Hypothalamus (tissue), 51 donors: ENCODE data around the gene CDKN1C.

Experiments
- DNase-seq, 51 donors: peaks; one replicate each; lab custom pipeline; 2025; lab: John Stamatoyannopoulos, UW

Gene CDKN1C

DNA sequence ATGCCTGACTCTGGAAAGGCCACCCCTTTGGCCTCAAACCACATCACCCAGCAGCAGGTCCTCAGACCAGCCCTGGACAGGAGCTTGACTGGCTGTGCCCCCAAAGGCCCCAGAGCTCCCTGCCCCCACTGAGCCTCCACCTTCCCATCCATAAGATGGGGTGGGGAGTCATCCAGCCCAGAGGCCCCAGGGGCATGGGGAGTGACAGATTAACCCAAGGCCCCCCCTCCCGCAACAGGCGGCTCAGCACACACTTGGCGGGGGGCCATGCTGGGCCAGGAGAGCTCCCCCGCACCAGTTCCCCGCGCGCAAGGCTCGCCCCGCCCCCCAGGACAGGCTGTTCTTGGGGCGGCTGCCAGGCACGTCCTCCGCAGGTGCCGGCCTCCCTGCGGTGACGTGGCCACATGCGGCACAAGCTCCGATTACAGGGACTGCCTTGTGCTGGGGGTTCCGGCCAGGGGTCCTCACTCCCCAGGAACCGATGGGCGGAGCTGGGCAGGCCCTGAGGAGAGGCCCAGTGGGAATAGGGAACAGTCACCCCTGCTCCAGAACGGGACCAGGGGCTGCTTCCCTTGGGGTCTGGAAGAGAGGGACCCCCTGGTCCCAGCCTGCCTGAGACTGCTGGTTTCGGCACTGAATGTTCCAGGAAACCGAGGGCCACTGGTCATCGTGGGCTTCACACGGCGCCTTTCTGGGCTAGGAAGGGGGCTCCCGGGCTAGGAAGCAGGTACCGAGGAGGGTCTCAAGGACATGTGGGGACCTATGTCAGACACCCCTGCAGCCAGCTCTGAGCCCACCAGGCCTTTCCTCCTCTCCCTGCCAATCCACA, 5.1 kb upstream of the CDKN1C start:
- DNase-seq, result no peak

DNA sequence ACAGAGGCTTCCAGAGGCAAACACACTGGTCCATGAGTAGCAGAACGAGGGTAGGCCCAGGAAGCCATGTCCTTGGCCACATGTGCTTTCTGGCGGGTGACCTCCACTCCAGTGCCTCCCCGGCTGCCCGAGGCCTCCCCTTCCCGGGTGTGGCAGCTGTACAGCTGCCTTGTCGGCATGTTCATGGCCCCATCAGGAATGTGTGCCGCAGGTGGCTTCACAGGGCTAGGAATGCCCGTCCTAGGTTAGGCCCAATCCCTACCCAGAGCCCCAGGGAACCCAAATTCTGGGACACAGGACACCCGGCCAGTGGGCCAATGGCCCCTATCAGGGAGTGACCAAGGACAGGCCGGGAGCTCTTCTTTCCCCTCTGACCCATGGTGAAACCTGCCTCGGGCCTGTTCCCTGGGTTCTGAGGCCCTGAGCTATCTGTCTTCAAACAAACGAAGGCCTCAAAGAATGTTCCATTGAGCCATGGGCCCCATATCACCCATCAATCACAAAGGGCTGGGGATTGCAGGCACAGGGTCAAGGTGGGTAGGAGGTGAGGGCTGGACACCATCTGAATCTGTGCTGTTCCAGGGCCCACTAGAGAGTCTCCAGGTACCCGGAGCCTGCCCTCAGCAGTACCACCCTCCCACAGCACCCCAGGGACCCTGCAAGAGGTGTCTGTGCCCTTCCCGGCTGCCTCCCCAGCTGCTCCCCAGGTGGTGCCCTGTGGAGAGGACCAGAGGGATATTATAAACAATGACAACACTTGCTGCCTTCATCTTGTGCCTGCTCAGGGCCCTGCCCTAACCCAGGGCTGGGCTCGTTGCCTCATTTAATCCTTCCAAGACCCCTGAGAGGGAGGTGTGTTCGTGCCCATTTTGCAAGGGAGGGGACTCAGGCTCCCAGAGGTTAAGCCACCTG, 4.0 kb upstream of the CDKN1C start:
- DNase-seq, result no peak

DNA sequence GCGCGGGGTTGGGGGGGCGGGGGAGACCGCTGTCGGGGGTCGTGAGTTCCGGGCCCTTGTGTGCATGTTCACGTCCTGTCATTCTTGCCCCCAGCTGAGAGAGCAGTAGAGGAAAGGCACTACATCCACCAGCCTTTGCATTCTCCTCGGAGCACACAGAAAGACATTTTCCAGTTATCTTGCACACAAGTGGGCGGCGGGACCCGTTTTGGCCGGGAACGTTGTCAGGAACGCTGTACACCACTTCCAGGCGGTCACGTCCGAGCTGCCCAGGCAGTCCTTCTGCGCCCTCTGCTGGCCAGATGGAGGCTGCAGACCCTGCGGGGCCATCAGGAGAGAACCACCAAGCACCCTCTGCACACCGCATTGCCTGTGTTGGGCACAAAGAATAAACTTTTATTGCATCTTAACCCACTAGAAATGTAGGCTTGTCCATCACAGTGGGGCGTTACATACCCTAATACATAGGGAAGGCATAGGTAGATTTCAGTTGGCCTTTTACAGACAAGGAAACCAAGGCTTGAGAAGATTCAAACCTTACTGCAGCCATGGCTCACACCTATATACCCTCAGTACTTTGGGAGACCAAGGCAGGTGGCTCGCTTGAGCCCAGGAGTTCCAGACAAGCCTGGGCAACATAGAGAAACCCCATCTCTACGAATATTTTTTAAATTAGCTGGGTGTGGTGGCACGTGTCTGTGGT, 2.8 kb upstream of the CDKN1C start:
- DNase-seq, result peak in 48 of 51 donors; percentile 32 to 94 (median 78)

- DNase-seq, result no peak
Observed at GRCh38 chr11:2887515-2888195, 2.1 kb upstream of the CDKN1C start.

- DNase-seq, result no peak
Observed at GRCh38 chr11:2886936-2887335, 1.4 kb upstream of the CDKN1C start.

GRCh38 chr11:2886191-2886894, 768 bp upstream of the CDKN1C start:
- peak in 15 of 51 donors; percentile 40 to 74 (median 65) for DNase-seq

GRCh38 chr11:2885017-2885677, 428 bp downstream of the CDKN1C start:
- DNase-seq, result peak in 32 of 51 donors; percentile 15 to 81 (median 52)

DNA sequence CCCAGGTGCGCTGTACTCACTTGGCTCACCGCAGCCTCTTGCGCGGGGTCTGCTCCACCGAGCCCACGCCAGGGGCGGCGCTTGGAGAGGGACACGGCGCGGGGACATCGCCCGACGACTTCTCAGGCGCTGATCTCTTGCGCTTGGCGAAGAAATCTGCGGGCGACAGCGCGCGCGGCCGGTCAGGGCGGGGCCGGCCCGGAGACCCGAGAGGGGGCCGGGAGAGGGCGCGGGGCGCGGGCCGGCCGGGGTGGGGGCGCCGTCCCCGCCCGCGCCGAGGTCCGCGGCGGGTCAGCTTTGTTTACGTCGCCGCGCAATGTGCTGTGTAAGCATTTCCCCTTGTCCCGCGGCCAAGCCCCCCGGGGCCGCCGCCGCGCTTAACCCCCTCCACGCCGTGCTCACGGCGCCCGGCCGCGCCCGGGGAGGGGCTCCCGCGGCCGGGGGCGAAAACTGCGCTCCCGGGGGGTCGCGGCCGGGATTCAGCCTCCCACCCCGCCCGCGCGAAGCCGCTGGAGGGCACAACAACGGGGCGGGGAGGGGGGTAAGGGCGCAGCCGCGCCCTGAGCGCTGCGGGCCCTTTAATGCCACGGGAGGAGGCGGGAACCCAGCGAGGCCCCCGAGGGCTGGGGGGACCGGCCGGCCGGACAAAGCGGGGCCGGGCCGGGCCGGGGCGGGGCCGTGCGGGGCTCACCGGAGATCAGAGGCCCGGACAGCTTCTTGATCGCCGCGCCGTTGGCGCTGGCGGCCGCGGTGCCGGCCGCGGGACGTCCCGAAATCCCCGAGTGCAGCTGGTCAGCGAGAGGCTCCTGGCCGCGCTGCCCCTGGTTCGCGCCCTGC, 1.4 kb downstream of the CDKN1C start:
- DNase-seq, result peak in 15 of 51 donors; percentile 30 to 56 (median 37)

DNA sequence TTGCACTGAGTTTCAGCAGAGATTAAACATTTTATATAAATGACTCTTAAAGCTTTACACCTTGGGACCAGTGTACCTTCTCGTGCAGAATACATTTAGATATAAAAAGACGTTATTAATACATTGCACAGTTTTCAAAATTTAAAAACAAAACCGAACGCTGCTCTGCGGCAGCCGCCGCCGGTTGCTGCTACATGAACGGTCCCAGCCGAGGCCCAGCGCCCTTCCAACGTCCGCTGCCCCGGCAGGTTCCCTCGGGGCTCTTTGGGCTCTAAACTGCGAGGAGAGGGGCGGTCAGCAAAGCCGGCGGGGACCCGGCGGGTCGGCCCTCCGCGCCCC, 2.0 kb downstream of the CDKN1C start:
- peak in 1 of 51 donors; percentile 21 for DNase-seq

DNA sequence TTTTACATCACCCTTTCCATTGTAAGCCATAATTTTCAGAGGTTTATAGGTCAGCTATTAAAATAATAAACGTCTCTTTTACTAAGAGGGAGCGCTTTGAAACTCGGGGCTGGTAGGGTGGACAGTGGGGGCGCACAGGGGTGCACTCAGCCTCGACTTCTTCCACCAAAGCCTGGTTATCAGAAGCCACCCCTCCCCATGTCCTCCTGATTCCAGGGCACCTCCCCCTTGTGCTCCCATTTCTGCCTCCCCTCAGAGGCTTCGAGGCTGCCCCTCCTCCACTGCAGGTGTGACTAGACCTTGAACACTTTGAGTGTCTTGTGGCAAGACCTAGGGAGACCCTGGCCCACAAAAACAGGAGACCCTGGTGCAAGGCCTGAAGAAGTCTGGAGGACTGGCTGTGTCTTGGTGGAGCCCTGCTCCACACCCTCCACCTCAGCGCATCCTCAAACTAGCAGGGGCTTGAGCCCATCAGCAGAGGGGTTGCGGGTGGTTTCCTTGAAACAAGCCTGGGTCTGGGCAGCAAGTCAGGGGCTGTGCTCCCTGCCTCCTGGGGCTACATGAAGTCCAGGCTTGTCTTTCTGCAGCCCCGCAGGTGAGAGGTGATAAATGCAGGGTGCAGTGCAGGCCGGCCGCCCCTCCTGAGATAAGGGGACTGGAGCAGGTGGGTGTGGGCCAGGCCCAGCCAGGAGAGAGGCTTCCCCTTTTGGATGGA, 3.0 kb downstream of the CDKN1C start:
- DNase-seq, result no peak

GRCh38 chr11:2881981-2882375, 3.6 kb downstream of the CDKN1C start:
- no peak for DNase-seq

DNA sequence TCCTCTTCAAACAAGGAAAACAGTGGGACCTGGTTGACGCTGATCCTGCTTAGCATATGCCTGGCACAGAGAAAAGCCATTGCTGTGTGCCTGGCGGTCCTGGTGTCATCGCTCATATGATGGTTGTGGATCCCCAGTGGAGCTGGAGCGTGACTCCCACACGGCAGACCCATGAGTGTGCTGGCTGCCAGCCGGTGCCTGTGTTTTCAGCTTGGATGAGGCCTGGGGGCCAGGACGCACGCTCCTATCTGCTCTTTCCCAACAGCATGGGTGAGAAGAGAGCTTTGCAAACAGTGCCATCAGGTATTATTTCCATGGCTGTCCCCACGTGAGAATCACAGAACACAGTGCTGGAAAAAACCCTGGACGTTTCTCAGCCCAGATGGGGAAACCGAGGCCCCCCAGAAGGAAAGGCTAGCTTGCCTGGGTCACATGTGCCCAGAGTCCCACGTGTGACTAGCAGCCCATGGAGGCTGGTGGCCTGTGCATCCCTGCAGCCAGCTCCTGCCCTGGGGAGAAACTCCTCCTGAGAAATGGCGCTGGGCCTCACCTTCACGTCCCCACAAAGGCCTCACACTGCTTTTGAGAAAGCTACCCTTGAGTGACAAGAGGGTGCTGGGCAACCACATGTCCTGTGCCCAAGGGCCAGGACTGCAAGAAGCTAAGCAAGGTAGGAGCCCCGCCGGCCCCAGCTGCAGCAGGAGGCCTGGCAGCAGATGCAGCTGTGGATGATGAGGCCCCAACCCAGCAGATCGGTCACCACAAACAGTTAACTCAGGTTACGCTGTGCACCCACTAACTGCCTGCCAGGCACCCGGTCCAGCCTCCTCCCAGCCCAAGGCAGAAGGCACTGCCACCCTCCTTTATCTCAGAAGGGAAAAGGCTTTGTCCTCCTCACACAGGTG, 4.2 kb downstream of the CDKN1C start:
- no peak for DNase-seq

- no peak for DNase-seq
Observed at GRCh38 chr11:2880646-2881045, 4.9 kb downstream of the CDKN1C start.

DNA sequence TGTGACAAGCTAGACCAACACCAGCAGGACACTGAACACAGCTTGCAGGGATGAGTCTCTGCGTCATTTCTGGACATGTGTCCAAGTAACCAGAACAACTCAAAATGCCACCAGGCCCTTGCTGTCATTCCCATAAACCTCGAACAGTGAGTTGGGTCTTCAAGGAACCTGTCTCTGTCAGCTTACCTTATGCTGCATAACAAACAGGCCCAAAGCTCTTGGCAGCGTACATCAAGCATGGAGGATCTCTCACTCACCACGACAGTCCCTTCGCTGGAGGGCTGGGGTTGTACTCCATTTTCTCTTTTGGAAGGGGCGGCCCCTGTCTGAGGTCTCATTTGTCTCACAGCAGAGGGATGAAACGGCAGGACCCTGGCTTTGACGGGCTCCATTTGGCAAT, 6.8 kb downstream of the CDKN1C start:
- no peak for DNase-seq

GRCh38 chr11:2877474-2877873, 8.1 kb downstream of the CDKN1C start:
- DNase-seq, result no peak

GRCh38 chr11:2874963-2875362, 10.6 kb downstream of the CDKN1C start:
- DNase-seq, result no peak
